ENCODE data around the gene LRCH3. TPM values are rescaled to one million over a fixed set of nuclear protein-coding genes. Genes with fewer than 3 reads are reported as not detected.
A peak's percentile ranks its signal among the peaks of the same experiment; 100 is the strongest.

LRCH3 gene
- total and polyA plus RNA-seq, 2 of the 13 experiments (the other 11 are each of a cell fraction or from before 2014, with no cell fraction given) = 25.5 to 103 TPM

DNA sequence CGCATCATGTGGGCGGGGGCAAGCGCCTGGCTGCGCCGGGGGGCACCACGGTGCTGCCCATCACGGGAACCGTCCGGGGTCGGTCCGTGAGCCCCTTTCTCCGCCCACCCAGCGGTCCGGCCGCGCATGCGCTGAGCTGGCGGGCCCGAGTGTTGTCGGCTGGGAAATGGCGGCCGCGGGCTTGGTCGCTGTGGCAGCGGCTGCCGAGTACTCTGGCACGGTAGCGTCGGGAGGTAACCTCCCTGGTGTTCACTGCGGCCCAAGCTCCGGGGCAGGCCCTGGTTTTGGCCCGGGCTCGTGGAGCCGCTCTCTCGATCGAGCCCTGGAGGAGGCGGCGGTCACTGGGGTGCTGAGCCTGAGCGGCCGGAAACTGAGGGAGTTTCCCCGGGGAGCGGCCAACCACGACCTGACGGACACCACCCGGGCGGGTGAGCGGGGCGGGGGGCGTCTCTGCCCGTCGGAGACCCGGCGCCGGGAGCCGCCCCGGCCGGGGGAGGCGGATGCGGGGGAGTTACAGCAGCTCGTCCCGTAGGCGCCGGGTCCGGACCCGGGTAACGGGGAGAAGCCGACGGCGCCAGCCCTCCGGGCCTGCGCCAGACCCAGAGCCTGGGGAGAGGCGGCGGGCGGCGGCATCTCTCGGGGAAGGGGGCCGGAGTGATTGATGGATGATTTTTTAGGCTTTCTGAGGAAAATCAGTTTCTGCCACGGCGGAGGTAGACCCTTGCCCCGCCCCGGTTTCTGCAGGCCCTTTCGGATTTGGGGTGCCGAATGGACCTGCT, at the start of gene LRCH3 (continued):
- no peak for TF ChIP-seq MAFF (IDR thresholded peaks at IDR 0.05; ENCODE audit: low read depth, low read length)
- TF ChIP-seq ZSCAN9 (CRISPR knock-in tag; IDR thresholded peaks at IDR 0.05; ENCODE audit: borderline replicate concordance) = peak; percentile 77; the same call in 1 of the 2 replicates
- TF ChIP-seq TOE1 (CRISPR knock-in tag; IDR thresholded peaks at IDR 0.05) = no peak; the same call in 1 of the 2 replicates
- peak; percentile 73 for TF ChIP-seq HDAC2 (CRISPR knock-in tag; IDR thresholded peaks at IDR 0.05)
- TF ChIP-seq ZNF44 (CRISPR knock-in tag; IDR thresholded peaks at IDR 0.05) = peak; percentile 88; the same call in 1 of the 2 replicates
- TF ChIP-seq CEBPG (CRISPR knock-in tag; IDR thresholded peaks at IDR 0.05) = peak; percentile 14
- TF ChIP-seq SIN3B (IDR thresholded peaks at IDR 0.05; ENCODE audit: low read length) = no peak; the same call in 1 of the 2 replicates
- peak; percentile 74; the same call in 1 of the 2 replicates for TF ChIP-seq HIVEP1 (CRISPR knock-in tag; IDR thresholded peaks at IDR 0.05)
- peak; percentile 51; the same call in 1 of the 2 replicates for TF ChIP-seq MIER3 (CRISPR knock-in tag; IDR thresholded peaks at IDR 0.05; ENCODE audit: borderline replicate concordance)
- TF ChIP-seq, protein P1, sequence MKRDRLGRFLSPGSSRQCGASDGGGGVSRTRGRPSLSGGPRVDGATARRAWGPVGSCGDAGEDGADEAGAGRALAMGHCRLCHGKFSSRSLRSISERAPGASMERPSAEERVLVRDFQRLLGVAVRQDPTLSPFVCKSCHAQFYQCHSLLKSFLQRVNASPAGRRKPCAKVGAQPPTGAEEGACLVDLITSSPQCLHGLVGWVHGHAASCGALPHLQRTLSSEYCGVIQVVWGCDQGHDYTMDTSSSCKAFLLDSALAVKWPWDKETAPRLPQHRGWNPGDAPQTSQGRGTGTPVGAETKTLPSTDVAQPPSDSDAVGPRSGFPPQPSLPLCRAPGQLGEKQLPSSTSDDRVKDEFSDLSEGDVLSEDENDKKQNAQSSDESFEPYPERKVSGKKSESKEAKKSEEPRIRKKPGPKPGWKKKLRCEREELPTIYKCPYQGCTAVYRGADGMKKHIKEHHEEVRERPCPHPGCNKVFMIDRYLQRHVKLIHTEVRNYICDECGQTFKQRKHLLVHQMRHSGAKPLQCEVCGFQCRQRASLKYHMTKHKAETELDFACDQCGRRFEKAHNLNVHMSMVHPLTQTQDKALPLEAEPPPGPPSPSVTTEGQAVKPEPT (CRISPR knock-in tag; IDR thresholded peaks at IDR 0.05; ENCODE audit: low read depth) = peak; percentile 74; the same call in 1 of the 2 replicates
- TF ChIP-seq, protein P2, sequence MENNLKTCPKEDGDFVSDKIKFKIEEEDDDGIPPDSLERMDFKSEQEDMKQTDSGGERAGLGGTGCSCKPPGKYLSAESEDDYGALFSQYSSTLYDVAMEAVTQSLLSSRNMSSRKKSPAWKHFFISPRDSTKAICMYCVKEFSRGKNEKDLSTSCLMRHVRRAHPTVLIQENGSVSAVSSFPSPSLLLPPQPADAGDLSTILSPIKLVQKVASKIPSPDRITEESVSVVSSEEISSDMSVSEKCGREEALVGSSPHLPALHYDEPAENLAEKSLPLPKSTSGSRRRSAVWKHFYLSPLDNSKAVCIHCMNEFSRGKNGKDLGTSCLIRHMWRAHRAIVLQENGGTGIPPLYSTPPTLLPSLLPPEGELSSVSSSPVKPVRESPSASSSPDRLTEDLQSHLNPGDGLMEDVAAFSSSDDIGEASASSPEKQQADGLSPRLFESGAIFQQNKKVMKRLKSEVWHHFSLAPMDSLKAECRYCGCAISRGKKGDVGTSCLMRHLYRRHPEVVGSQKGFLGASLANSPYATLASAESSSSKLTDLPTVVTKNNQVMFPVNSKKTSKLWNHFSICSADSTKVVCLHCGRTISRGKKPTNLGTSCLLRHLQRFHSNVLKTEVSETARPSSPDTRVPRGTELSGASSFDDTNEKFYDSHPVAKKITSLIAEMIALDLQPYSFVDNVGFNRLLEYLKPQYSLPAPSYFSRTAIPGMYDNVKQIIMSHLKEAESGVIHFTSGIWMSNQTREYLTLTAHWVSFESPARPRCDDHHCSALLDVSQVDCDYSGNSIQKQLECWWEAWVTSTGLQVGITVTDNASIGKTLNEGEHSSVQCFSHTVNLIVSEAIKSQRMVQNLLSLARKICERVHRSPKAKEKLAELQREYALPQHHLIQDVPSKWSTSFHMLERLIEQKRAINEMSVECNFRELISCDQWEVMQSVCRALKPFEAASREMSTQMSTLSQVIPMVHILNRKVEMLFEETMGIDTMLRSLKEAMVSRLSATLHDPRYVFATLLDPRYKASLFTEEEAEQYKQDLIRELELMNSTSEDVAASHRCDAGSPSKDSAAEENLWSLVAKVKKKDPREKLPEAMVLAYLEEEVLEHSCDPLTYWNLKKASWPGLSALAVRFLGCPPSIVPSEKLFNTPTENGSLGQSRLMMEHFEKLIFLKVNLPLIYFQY (CRISPR knock-in tag; IDR thresholded peaks at IDR 0.05; ENCODE audit: borderline replicate concordance) = peak; percentile 42; the same call in 1 of the 2 replicates
- no peak for TF ChIP-seq RNF2 (conservative IDR thresholded peaks at IDR 0.05; ENCODE audit: low read depth)
- TF ChIP-seq, protein P3, sequence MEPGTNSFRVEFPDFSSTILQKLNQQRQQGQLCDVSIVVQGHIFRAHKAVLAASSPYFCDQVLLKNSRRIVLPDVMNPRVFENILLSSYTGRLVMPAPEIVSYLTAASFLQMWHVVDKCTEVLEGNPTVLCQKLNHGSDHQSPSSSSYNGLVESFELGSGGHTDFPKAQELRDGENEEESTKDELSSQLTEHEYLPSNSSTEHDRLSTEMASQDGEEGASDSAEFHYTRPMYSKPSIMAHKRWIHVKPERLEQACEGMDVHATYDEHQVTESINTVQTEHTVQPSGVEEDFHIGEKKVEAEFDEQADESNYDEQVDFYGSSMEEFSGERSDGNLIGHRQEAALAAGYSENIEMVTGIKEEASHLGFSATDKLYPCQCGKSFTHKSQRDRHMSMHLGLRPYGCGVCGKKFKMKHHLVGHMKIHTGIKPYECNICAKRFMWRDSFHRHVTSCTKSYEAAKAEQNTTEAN (CRISPR knock-in tag; conservative IDR thresholded peaks at IDR 0.05) = no peak; the same call in 1 of the 2 replicates
- 0 out of 2 replicates have a peak, but pooled peaks have one; percentile 60 for TF ChIP-seq KLF11 (CRISPR knock-in tag; IDR thresholded peaks at IDR 0.05)
- TF ChIP-seq NFKBIZ (CRISPR knock-in tag; IDR thresholded peaks at IDR 0.05) = peak; percentile 86
- TF ChIP-seq SRSF1 (optimal IDR thresholded peaks at IDR 0.05; ENCODE audit: low read depth, low read length) = no peak
- peak; percentile 78; the same call in 1 of the 2 replicates for TF ChIP-seq ZNF138 (CRISPR knock-in tag; IDR thresholded peaks at IDR 0.05; ENCODE audit: low read depth)
- TF ChIP-seq HNF4G (IDR thresholded peaks at IDR 0.05; ENCODE audit: borderline replicate concordance, low read depth, low read length) = no peak; the same call in 1 of the 2 replicates
- peak; percentile 61; the same call in 1 of the 2 replicates for TF ChIP-seq HNF4G (CRISPR knock-in tag; IDR thresholded peaks at IDR 0.05; ENCODE audit: borderline replicate concordance, low read depth)
- peak; percentile 78 for TF ChIP-seq ZNF792 (CRISPR knock-in tag; IDR thresholded peaks at IDR 0.05)
- TF ChIP-seq KDM5A (IDR thresholded peaks at IDR 0.05; ENCODE audit: borderline replicate concordance, low read length) = peak; percentile 21; the same call in 1 of the 2 replicates
- TF ChIP-seq REL (CRISPR knock-in tag; conservative IDR thresholded peaks at IDR 0.05) = 0 out of 2 replicates have a peak, but pooled peaks have one; percentile 39
- TF ChIP-seq SSRP1 (CRISPR knock-in tag; IDR thresholded peaks at IDR 0.05) = no peak; the same call in 1 of the 2 replicates
- peak; percentile 21 for TF ChIP-seq XRCC5 (optimal IDR thresholded peaks at IDR 0.05; ENCODE audit: low read length)
- TF ChIP-seq GZF1 (CRISPR knock-in tag; IDR thresholded peaks at IDR 0.05) = peak; percentile 75; the same call in 1 of the 2 replicates
